Upper lobe of right lung (tissue), 1 donor: ENCODE data around the gene DHX8. TPM values are rescaled to one million over a fixed set of nuclear protein-coding genes. Genes with fewer than 3 reads are reported as not detected.
"Not testable (repeated sequence)": the region's sequence is repeated elsewhere in the genome, so short reads cannot be mapped to it uniquely, and the experiment has no call there.

Experiments used
- ATAC-seq: fragments of 200-7000 bp; cut with Tn5 transposase; one replicate; pipeline ENCODE4 v1.9.1; 2020; ENCODE audit warnings: mild to moderate bottlenecking, moderate library complexity
- DNase-seq: peaks from one replicate; pipeline ENCODE4 v3.0.0-alpha.2; 2020
- H3K27ac ChIP-seq: fragments of 200-600 bp; one replicate; pipeline ENCODE4 v1.8.0; 2022
- H3K27me3 ChIP-seq: fragments of 200-600 bp; one replicate; pipeline ENCODE4 v1.8.0; 2022; ENCODE audit warnings: mild to moderate bottlenecking
- H3K36me3 ChIP-seq: fragments of 200-600 bp; one replicate; pipeline ENCODE4 v1.8.0; 2022
- H3K4me1 ChIP-seq: fragments of 200-600 bp; one replicate; pipeline ENCODE4 v1.8.0; 2022
- H3K4me3 ChIP-seq: fragments of 200-600 bp; one replicate; pipeline ENCODE4 v1.8.0; 2022; ENCODE audit warnings: mild to moderate bottlenecking
- H3K9me3 ChIP-seq: fragments of 200-600 bp; one replicate; pipeline ENCODE4 v1.8.0; 2022
- CTCF ChIP-seq: fragments of 200-600 bp; IDR thresholded peaks from one replicate; pipeline ENCODE4 v1.8.0; 2022; ENCODE audit warnings: antibody characterized with exemption
- intact Hi-C: fragments of 100-400 bp; cut with DNase I; formaldehyde crosslinking; loops from one replicate; pipeline ENCODE4 v1.11.0; 2022
- total RNA-seq: library from RNA; stranded (reverse); fragmentation: NEBNext Ultra II Directional; extraction: Animal tissue kit (Norgen Biotek cat#: 25700); gene quantifications from one replicate; pipeline ENCODE4 v1.2.1, GENCODE V29; 2021
- donor health status: DM: no; HTN: yes; CAD: no; lungs with severe emphysema.

Gene DHX8
- total RNA-seq, 1 donor from 2014 or later = 50.8 TPM

DNA sequence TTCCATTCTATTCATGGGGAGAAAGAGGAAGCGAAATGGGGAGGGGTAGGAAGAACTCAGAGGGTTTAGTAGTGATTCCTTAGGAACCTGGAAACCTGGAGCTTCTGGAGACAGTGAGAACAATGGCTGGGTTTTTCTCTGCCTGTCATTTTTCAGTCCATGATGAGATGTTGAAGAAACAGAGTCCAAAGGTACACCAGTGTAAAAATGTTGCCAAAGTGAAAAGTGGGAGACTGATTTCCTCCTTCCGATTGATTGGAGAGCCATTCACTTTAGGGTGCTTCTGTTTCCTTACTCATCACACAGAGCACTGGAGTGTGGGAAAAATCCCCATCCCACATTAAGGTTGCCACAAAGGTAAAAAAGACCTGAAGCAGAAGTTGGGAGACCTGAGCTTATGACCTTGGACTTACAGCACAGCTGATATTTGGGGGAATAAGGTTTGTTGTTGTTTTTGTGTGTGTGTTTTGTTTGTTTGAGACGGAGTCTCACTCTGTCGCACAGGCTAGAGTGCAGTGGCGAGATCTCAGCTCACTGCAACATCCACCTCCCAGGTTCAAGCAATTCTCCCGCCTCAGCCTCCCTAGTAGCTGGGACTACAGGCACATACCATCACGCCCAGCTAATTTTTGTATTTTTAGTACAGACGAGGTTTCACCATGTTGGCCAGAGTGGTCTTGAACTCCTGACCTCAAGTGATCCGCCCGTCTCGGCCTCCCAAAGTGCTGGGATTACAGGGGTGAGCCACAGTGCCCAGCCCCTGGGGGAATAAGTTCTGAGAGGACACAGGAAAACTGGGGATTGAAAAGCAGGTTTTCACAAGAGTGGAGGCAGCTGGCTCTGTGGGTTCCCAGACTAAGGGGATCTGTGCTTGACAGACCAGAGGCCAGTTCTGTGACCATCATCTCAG, 1.4 kb upstream of the DHX8 start:
- H3K4me1 ChIP-seq = peaks cover 15% of the 10 kb centered on the region
- H3K27ac ChIP-seq = no peak overlapping the region
- no peaks in the 10 kb centered on the region for H3K9me3 ChIP-seq
- no peaks in the 10 kb centered on the region for H3K27me3 ChIP-seq
- no peak for TF ChIP-seq CTCF
- H3K36me3 ChIP-seq = no peaks in the 10 kb centered on the region
- intact Hi-C loops = no loop called here
- ATAC-seq (no peak), DNase-seq (no peak)
- H3K4me3 ChIP-seq = no peak overlapping the region

DNA sequence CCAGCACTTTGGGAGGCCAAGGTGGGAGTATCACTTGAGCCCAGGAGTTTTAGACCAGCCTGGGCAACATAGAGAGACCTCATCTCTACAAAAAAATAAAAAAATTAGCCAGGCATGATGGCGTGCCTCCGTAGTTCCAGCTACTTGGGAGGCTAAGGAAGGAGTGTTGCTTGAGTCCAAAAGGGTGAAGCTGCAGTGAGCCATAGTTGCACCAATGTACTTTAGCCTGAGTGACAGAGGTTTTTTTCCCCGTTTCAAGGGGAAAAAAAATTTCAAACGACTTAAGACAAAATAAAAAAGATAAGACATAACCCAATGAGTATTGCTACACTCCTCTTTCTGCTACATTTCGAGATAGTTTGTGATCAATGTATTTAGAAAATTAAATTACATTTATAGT, 6.8 kb downstream of the DHX8 start:
- no peak for TF ChIP-seq CTCF
- no peak for DNase-seq
- Histone ChIP-seq H3K27ac (no peak overlapping the region), H3K4me3 (no peak overlapping the region), H3K4me1 (no peaks in the 10 kb centered on the region), H3K9me3 (no peaks in the 10 kb centered on the region), H3K27me3 (no peaks in the 10 kb centered on the region), H3K36me3 (peaks cover 64% of the 10 kb centered on the region)
- intact Hi-C loops = no loop called here
- no peak for ATAC-seq

DNA sequence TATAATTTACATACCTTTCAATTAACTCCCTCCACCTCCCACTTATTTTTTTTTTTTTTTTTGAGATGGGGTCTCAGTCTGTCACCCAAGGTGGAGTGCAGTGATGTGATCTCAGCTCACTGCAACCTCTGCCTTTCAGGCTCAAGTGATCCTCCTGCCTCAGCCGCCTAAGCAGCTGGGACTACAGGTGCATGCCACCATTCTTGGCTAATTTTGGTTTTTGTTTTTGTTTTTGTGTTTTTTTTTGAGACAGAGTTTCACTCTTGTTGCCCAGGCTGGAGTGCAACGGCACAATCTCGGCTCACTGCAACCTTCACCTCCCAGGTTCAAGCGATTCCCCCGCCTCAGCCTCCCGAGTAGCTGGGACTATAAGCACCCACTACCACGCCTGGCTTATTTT, 25.7 kb downstream of the DHX8 start:
- DNase-seq, H3K9me3 ChIP-seq, H3K27me3 ChIP-seq, H3K4me1 ChIP-seq, intact Hi-C loops, H3K4me3 ChIP-seq, ATAC-seq, H3K27ac ChIP-seq: not testable (repeated sequence)
- H3K36me3 ChIP-seq = peaks cover 98% of the 10 kb centered on the region

GRCh38 chr17:43511199-43511598, 27.4 kb downstream of the DHX8 start:
- H3K27me3 ChIP-seq, H3K4me3 ChIP-seq, H3K27ac ChIP-seq, ATAC-seq, H3K9me3 ChIP-seq, DNase-seq, H3K4me1 ChIP-seq, intact Hi-C loops: not testable (repeated sequence)
- H3K36me3 ChIP-seq = peaks cover 93% of the 10 kb centered on the region

DNA sequence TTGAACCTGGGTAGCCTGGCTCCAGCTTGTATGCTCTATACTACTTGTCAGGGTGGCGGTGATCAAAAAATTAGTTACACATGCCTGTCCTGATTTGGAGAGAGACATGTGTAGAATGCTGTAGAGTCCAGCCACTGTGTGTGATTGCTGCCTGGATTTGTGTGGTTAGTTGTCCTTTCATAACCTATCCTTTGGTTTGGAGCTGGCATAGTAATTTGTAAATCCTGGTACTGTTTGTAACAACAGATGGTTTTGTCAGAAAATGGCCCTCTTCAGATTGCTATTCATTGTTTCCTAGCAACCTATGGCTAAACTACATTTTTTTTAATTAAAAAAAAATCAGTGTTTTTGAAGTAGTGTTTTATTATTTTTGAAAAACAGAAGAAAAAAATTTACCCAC, 31.9 kb downstream of the DHX8 start:
- H3K27ac ChIP-seq = no peak overlapping the region
- DNase-seq = no peak

GRCh38 chr17:43517161-43517560, 33.4 kb downstream of the DHX8 start:
- Histone ChIP-seq H3K9me3 (no peaks in the 10 kb centered on the region), H3K4me1 (no peaks in the 10 kb centered on the region), H3K27me3 (no peaks in the 10 kb centered on the region), H3K27ac (no peak overlapping the region), H3K4me3 (no peak overlapping the region), H3K36me3 (peaks cover 95% of the 10 kb centered on the region)
- intact Hi-C loops = no loop called here
- no peak for ATAC-seq
- TF ChIP-seq CTCF = no peak
- DNase-seq = no peak

More for the DNA sequence above, 31.9 kb downstream of the DHX8 start:
- intact Hi-C loops = no loop called here
- H3K4me3 ChIP-seq = no peak overlapping the region
- no peak for ATAC-seq
- no peak for TF ChIP-seq CTCF
- no peaks in the 10 kb centered on the region for H3K9me3 ChIP-seq
- no peaks in the 10 kb centered on the region for H3K4me1 ChIP-seq
- no peaks in the 10 kb centered on the region for H3K27me3 ChIP-seq
- H3K36me3 ChIP-seq = peaks cover 93% of the 10 kb centered on the region
